ENCODE measurements around the gene TRIP13. TPM values are rescaled to one million over a fixed set of nuclear protein-coding genes. Genes with fewer than 3 reads are reported as not detected.

TRIP13 gene
- polyA plus RNA-seq, 4 donors: 1.6 to 12.1 (median 7.1) TPM

DNA sequence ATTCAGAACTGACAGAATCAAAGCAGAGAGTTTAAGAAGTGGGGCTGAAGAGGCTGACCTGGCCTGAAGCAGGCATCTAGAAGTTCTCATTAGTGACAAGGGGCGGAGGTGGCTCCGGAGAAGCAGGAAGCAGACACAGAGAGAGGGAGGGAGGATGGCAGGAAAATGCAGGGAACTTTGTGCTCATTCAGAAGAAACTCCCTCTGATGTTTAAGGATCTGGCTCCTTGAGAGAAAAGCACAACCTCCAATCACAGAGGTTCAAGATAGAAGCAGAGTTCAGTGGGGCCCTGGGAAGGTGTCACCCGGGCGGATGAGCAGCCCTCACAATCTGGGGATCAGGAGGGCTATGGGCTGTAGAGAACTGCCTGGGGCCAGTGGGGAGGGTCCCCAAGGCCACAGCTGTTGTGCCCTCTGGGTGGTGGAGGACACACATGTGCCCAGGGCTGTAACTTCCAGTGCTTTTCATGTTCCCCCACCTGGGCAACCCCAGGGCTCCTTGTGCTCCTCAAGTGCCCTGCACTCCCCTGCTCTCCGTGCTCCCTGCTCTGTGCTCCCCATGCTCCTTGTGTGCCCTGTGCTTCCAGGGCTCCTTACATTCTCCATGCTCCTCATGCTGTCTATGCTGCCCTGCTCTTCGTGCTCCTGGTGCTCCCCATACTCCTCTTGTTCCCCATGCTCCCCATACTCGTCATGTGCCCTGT is 51.4 kb downstream of the TRIP13 start:
- Histone ChIP-seq H3K4me3 (ENCODE audit: low read depth in 1 of 3, low read length in 3 of 3) (no peak overlapping the region), H3K27ac (ENCODE audit: low read depth in 1 of 3, low read length in 2 of 3) (peak overlapping the region in 1 of 3 donors; percentile 52), H3K4me1 (ENCODE audit: control insufficient read depth in 3 of 3, insufficient read depth in 2 of 3, low read depth in 1 of 3, low read length in 2 of 3) (peaks cover 0 to 35% (median 0%) of the 10 kb centered on the region in 3 donors), H3K27me3 (ENCODE audit: control insufficient read depth in 3 of 3, insufficient read depth in 3 of 3, low read length in 3 of 3) (peaks cover 0 to 2% (median 0%) of the 10 kb centered on the region in 3 donors), H3K36me3 (ENCODE audit: control insufficient read depth in 3 of 3, insufficient read depth in 2 of 3, low read depth in 1 of 3, low read length in 3 of 3) (no peaks in the 10 kb centered on the region), H3K9me3 (ENCODE audit: control insufficient read depth in 2 of 2, insufficient read depth in 1 of 2, low read depth in 1 of 2, low read length in 1 of 2) (no peaks in the 10 kb centered on the region)
- WGBS, 3 donors: 41 to 52% (median 44%) methylated on average over 7 of the region's 7 CpGs
- DNase-seq: peak; percentile 32 to 73
- FAIRE-seq: no peak

DNA sequence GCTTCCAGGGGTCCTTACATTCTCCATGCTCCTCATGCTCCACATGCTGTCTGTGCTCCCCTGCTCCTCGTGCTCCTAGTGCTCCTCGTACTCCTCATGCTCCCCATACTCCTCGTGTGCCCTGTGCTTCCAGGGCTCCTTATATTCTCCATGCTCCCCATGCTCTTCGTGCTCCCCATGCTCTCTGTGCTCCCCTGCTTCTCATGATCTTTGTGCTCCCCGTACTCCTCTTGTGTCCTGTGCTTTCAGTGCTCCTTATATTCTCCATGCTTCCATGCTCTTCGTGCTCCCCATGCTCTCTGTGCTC is 51.9 kb downstream of the TRIP13 start:
- WGBS, 3 donors: 78 to 88% (median 85%) methylated on average over 6 of the region's 6 CpGs
- peaks cover 0 to under 1% of the 10 kb centered on the region in 2 donors for H3K9me3 ChIP-seq (ENCODE audit: control insufficient read depth in 2 of 2, insufficient read depth in 1 of 2, low read depth in 1 of 2, low read length in 1 of 2)
- H3K36me3 ChIP-seq (ENCODE audit: control insufficient read depth in 3 of 3, insufficient read depth in 2 of 3, low read depth in 1 of 3, low read length in 3 of 3): no peaks in the 10 kb centered on the region
- peaks cover 0 to 35% (median 0%) of the 10 kb centered on the region in 3 donors for H3K4me1 ChIP-seq (ENCODE audit: control insufficient read depth in 3 of 3, insufficient read depth in 2 of 3, low read depth in 1 of 3, low read length in 2 of 3)
- no peak overlapping the region for H3K4me3 ChIP-seq (ENCODE audit: low read depth in 1 of 3, low read length in 3 of 3)
- H3K27ac ChIP-seq (ENCODE audit: low read depth in 1 of 3, low read length in 2 of 3): no peak overlapping the region
- peaks cover 0 to 2% (median 0%) of the 10 kb centered on the region in 3 donors for H3K27me3 ChIP-seq (ENCODE audit: control insufficient read depth in 3 of 3, insufficient read depth in 3 of 3, low read length in 3 of 3)
- DNase-seq (no peak), FAIRE-seq (no peak)

DNA sequence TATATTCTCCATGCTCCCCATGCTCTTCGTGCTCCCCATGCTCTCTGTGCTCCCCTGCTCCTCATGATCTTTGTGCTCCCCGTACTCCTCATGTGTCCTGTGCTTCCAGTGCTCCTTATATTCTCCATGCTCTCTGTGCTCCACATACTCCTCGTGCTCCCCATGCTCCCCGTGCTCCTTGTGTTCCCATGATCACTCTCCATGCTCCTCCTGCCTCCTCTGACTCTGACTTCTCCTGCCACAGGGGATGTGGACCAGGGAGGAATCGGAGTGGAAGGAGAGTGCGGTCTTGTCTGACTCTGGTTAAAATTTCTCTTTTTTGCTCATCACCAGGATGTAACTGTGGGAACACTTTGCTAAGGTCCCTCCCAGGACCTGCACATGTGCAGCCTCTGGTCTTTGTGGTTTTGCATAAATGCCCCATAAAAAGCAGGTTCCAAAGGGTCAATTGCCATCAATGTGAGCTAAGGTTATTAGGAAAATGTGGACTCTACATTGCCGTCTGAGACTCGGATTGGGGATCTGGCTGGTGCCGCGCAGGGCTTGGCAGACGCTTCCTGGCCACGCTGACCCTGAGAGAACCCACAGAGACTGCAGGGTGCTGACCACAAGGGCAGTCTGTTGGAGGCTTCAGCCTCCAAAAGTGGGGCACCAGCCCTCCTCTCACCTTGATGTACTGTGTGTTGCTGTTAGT is 52.5 kb downstream of the TRIP13 start:
- WGBS, 3 donors: 38 to 65% (median 46%) methylated on average over 12 of the region's 12 CpGs
- no peak overlapping the region for H3K27ac ChIP-seq (ENCODE audit: low read depth in 1 of 3, low read length in 2 of 3)
- peaks cover 0 to 6% of the 10 kb centered on the region in 2 donors for H3K9me3 ChIP-seq (ENCODE audit: control insufficient read depth in 2 of 2, insufficient read depth in 1 of 2, low read depth in 1 of 2, low read length in 1 of 2)
- H3K27me3 ChIP-seq (ENCODE audit: control insufficient read depth in 3 of 3, insufficient read depth in 3 of 3, low read length in 3 of 3): peaks cover 0 to 2% (median 0%) of the 10 kb centered on the region in 3 donors
- H3K4me1 ChIP-seq (ENCODE audit: control insufficient read depth in 3 of 3, insufficient read depth in 2 of 3, low read depth in 1 of 3, low read length in 2 of 3): peaks cover 0 to 35% (median 0%) of the 10 kb centered on the region in 3 donors
- no peak overlapping the region for H3K4me3 ChIP-seq (ENCODE audit: low read depth in 1 of 3, low read length in 3 of 3)
- FAIRE-seq (no peak), DNase-seq (peak; percentile 24 to 65)
- no peaks in the 10 kb centered on the region for H3K36me3 ChIP-seq (ENCODE audit: control insufficient read depth in 3 of 3, insufficient read depth in 2 of 3, low read depth in 1 of 3, low read length in 3 of 3)

DNA sequence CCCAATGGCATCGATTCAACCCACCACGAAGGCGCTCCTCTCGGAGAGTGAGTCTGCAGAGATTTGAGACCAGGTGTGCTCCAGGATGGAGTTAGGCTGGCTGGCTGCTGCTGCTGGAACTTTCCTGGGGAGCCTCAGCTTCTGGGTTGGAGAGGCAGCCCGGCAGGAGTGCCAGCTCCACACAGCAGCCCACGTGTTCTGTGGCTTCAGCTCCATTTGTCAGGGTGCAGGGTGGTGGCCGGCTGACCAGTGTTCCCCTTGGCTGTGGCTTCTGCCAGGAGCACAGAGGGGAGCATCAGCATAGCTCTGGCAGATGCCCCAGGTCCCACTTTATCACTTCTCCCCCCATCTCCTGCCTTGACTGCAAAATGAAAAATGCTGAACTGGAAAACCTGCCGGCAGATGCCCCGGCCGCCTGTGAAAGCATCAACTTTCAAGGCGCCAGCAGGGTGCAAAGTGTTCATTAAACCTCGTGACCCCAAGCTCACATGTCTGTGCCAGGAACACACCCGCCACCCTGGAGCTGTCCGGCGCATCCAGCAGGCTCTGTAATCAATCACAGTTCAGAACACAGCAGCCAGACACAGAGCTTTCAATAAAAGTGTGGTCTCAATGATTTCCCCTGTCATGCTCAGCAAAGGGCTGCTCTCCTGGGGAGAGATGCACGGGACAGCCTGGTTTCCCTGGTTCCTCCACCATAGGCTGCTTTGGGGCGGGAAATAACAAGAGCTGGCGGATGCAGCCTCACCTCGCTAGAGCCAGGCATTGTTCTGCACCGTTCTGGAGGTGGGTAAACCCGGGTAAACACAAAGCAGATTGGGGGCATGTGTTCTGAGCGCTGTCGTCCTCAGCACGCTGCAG is 53.2 kb downstream of the TRIP13 start:
- Histone ChIP-seq H3K27me3 (ENCODE audit: control insufficient read depth in 3 of 3, insufficient read depth in 3 of 3, low read length in 3 of 3) (peaks cover 0 to 2% (median 0%) of the 10 kb centered on the region in 3 donors), H3K4me1 (ENCODE audit: control insufficient read depth in 3 of 3, insufficient read depth in 2 of 3, low read depth in 1 of 3, low read length in 2 of 3) (peaks cover 0 to 35% (median 0%) of the 10 kb centered on the region in 3 donors), H3K9me3 (ENCODE audit: control insufficient read depth in 2 of 2, insufficient read depth in 1 of 2, low read depth in 1 of 2, low read length in 1 of 2) (peaks cover 0 to 12% of the 10 kb centered on the region in 2 donors), H3K36me3 (ENCODE audit: control insufficient read depth in 3 of 3, insufficient read depth in 2 of 3, low read depth in 1 of 3, low read length in 3 of 3) (no peaks in the 10 kb centered on the region), H3K4me3 (ENCODE audit: low read depth in 1 of 3, low read length in 3 of 3) (no peak overlapping the region), H3K27ac (ENCODE audit: low read depth in 1 of 3, low read length in 2 of 3) (no peak overlapping the region)
- FAIRE-seq (no peak), DNase-seq (peak; percentile 20 to 76)
- 8 to 31% (median 17%) methylated on average over 24 of the region's 24 CpGs for WGBS, 3 donors

DNA sequence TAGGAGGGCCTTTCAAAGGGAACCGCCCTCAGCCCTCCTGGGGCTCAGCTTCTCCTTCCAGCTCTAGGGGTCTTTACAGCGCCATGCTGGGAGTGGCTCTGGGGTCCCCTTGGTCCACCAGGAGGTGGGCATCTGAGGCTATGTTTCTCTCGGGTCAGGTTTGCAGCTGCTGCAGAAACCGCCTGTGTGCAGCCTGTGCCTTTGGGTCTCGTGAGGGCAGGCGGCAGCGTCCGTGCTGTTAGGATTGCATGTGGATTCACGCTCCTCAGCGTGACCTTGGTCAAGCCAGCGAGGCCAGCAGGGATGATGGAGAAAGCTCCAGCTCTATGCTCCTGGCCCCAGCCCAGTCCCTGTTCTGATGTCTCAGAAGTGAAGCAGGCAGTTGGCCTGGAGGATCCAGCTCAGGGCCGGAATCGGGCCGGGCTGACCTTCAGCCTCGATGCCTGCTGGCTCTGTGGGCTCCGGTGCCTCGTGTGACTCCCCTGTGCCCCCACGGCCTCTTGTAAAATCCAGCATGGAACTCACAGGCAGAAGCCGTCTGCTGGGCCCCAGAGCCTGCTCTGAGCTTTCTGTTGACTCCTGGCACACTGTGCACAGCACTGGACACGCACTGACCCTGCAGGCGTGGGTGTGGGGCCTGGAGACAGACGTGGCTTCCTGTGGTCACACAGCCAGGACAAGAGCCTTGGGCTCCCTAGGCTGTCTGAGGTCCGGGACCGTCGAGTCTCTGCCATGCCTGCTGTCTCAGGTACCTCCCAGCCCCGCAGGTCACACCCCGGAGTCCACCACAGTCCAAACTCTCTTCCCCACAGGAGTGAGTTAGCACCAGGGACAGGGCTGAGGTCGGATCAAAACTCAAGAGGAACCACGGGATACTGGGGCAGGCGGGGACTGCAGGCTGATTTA is 54.3 kb downstream of the TRIP13 start:
- FAIRE-seq (no peak), DNase-seq (no peak)
- peaks cover 0 to 4% (median 2%) of the 10 kb centered on the region in 3 donors for H3K27me3 ChIP-seq (ENCODE audit: control insufficient read depth in 3 of 3, insufficient read depth in 3 of 3, low read length in 3 of 3)
- H3K4me1 ChIP-seq (ENCODE audit: control insufficient read depth in 3 of 3, insufficient read depth in 2 of 3, low read depth in 1 of 3, low read length in 2 of 3): peaks cover 0 to 35% (median 0%) of the 10 kb centered on the region in 3 donors
- no peak overlapping the region for H3K4me3 ChIP-seq (ENCODE audit: low read depth in 1 of 3, low read length in 3 of 3)
- no peak overlapping the region for H3K27ac ChIP-seq (ENCODE audit: low read depth in 1 of 3, low read length in 2 of 3)
- WGBS, 3 donors: 62 to 76% (median 64%) methylated on average over 30 of the region's 30 CpGs
- no peaks in the 10 kb centered on the region for H3K36me3 ChIP-seq (ENCODE audit: control insufficient read depth in 3 of 3, insufficient read depth in 2 of 3, low read depth in 1 of 3, low read length in 3 of 3)
- H3K9me3 ChIP-seq (ENCODE audit: control insufficient read depth in 2 of 2, insufficient read depth in 1 of 2, low read depth in 1 of 2, low read length in 1 of 2): peaks cover 0 to 19% of the 10 kb centered on the region in 2 donors

DNA sequence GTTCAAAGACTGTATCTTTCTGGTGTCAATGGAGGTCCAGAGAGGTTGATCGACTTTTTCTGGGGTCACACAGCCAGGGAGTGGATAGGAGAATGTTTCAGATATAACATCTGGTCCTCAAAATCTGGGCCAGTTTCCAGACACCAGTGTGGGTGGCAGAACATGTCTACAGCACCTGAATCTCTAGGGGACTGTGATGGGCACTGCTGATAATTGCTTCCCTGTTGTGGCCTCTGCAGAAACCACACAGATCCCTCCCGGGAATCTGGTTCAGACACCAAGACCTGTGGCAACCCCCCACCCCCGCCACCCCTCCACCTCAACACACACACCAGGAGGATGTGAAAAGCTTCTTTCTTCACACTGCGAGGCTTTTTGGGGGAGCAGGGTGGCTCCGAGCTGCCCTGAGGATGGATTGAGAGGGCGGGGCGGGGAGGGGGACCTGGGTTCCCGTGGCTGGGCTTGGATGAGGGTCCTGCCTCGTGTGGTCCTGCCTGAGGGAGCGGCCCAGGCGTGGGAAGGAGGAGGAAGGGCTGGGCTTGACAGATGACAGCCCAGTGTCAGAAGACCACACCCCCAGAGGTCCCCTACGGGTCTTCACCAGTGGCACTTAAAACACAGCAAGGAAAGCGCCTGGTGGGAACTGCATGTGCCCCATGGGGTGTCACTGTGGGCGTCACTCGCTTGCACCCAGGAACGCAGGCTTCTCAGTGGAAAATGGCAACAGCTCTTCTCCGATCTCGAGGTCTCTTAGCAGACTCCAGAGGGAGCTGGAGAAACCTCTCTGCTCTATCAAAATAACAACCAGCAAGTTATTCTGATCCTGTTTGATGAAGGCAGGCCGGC is 55.2 kb downstream of the TRIP13 start:
- 57 to 65% (median 64%) methylated on average over 18 to 19 of the region's 19 CpGs for WGBS, 3 donors

More for the DNA sequence above, 55.2 kb downstream of the TRIP13 start:
- DNase-seq: no peak
- Histone ChIP-seq H3K9me3 (ENCODE audit: control insufficient read depth in 2 of 2, insufficient read depth in 1 of 2, low read depth in 1 of 2, low read length in 1 of 2) (peaks cover 0 to 19% of the 10 kb centered on the region in 2 donors), H3K4me3 (ENCODE audit: low read depth in 1 of 3, low read length in 3 of 3) (no peak overlapping the region), H3K27me3 (ENCODE audit: control insufficient read depth in 3 of 3, insufficient read depth in 3 of 3, low read length in 3 of 3) (peaks cover 0 to 4% (median 2%) of the 10 kb centered on the region in 3 donors), H3K4me1 (ENCODE audit: control insufficient read depth in 3 of 3, insufficient read depth in 2 of 3, low read depth in 1 of 3, low read length in 2 of 3) (peaks cover 0 to 35% (median 0%) of the 10 kb centered on the region in 3 donors), H3K27ac (ENCODE audit: low read depth in 1 of 3, low read length in 2 of 3) (no peak overlapping the region), H3K36me3 (ENCODE audit: control insufficient read depth in 3 of 3, insufficient read depth in 2 of 3, low read depth in 1 of 3, low read length in 3 of 3) (no peaks in the 10 kb centered on the region)
- no peak for FAIRE-seq

All from small intestine (tissue), 7 donors.